Endometrium (tissue), 2 donors: ENCODE measurements around the gene SLC12A8.

Experiments
- FAIRE-seq: peaks from 2 replicates; lab custom pipeline; 2012; peaks lifted over from hg19 to GRCh38; lab: Jason Lieb, UNC
- donor health status: control.
- donor health status: control.

SLC12A8 gene

DNA sequence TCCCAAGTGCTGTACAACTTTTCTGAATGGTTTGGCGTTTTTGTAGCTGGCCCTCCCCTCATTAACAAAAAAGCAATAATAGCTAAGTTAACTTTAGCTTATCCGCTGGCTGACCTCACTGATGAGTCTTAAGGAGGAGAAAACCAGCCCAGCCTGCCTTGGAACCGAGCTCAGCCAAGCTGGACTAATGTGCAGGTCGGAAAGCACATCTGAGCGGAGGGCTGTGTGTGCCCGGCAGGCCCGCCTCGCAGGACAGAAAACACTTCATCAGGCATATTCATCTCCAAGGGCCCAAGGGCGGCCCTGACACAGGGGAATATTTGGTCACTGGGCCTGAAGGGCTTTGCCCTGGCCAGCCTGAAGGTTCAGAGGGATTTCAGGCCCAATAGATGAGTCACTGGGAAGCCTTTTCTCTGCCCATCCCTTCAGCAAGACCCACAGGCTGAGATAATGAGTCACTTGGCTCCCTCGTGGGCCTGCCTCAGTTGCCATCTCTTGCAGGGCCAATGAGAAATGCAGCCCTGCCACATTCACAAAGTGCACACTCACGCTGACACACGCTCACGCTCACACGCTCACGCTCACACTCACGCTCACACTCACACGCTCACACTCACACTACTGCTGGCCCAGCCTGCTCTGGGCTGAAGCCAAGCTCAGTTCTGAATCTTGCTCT lies 75.1 kb downstream of the SLC12A8 start:
- no peak for FAIRE-seq

DNA sequence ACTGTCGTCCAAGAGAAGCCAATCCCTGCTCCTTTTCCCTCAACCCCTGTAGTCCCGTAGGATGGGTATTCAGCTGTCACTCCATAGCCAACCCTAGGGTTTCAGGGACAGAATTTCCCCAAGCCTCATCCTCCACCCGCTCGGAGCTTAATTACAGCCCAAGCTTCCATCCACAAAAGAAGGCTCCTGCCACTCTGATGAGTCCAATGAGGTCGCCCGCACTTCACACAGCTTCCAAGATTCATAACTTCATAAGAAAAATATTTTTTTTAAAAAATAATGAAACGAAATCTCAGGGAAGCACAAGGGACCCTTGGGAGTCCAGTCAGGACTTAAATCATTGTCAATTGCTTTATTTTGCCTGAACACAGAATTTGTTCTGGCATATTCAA lies 75.6 kb downstream of the SLC12A8 start:
- FAIRE-seq = no peak

DNA sequence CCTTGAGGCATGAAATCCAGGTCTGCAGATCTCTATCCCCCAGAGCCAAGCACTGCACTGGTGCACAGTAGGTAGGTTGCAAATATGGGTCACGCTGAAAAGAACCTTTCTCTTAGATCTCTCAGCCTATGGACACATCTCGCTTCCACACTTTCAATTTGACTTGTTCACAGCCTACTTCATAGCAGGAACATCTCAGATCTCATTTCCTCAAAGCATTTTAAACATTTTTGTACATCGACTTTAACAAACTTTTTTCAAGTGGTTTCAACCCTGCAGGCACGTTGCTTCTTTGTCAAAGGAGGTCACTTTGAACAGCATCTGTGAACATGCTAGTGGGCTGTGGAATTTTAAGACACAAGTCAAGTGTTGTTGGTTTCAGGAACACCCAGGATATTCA lies 76.0 kb downstream of the SLC12A8 start:
- no peak for FAIRE-seq

DNA sequence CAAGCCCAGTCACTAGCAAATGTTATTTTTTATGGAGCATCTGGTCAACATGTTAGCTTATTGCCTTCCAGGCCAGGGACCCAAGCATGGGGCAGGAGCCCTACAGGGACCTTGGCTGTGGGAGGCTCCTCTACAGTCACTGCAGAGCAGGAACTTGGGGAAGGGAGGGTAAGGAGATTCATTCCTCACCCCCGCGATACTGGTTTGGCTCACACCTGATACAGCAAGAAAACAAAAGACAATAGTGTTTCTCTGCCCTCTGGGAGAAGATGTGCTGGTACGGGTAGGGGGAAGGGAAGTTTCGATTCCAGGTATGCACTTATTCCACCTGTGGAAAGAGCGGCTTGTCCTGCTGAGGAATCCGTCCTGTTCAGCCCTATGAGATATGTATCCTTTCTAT lies 77.6 kb downstream of the SLC12A8 start:
- FAIRE-seq = no peak

DNA sequence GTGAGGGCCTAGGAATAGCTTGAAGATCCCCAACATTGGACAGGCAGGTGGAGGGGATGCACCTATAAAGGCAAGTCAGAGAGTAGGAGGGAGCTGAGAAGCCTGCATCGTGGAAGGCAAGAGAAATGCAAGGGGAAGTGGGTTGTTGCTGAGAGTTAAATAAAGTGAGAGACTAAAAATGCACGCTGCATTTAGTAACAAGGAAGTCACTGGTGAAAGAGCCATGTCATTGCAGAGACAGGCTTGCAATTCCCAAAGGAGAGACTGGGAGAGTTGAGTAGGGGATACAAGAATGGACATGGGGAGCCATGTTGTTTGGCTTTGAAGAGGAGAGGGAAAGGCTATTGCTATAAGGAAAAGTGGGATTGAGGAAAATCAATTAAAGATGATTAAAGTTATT lies 79.7 kb downstream of the SLC12A8 start:
- no peak for FAIRE-seq

DNA sequence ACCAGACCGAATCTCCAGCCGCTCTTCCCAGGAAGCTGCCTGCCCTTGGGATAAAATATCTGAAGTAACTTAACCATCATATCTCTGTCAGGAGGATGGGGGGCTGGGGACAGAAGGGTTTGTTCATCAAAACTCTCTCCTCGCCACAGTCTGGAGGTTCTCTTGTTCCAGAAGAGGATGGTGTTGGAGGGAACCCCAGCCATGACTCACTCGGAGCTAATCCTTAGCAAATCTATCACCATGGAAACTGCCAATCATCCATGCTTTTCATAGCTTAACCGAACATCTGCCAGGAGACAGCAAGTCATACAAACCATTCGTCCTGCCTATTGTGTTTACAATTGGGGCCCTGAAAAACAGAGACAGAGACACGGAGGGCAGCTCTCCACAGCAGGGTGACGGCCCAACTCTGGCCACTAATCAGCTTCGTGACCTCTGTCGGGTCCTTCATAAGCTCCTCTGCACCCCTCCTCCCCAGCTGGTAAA lies 83.0 kb downstream of the SLC12A8 start:
- FAIRE-seq = no peak

DNA sequence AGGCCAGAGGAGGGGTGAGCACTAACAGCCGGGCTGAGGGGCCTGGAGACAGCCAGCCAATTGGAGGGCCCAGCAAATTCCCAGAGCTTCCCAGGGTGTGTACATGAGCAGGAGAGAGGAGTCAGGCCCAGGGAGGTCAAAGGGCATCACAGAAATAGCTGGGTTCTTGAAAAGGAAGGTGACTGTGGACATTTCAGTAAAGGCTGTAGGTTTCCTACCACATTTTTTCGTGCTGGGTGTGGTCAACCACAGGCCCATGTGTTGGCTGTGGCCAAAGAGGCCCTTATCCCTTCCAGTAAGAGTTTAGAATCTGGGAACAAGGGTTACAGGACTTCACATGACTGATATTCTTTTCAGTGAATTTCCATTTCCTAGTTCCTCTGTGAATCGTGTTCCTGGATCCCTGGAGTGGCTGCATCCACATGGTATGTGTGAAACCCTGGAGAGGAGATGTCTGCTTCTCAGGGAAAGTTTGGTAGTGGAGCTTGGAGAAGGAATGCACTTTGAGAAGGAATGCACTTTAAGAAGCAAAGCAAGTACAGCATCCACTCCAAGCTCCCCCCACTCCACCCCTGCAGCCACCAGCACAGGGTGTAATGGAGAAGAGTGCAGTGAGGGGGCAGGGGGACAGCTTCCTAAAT lies 83.6 kb downstream of the SLC12A8 start:
- no peak for FAIRE-seq

DNA sequence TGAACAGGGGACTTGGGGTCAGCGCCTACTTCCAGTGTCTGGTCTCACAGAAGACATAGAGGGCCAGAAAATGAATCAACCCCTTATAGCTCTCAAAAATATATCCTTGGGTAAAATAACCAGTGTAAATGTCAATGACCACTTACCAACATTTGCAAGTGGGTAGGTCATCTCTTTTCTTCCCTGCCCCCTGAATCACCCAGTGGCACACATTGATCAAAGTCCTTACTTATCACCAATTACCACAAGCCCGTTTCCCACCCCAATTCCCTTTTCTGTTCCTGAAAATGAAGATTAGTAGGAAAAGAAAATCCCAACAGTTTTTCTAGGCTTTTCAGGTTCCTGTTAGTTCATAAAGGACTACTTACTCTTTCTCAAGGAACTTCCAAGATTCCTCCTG lies 86.2 kb downstream of the SLC12A8 start:
- FAIRE-seq = no peak

DNA sequence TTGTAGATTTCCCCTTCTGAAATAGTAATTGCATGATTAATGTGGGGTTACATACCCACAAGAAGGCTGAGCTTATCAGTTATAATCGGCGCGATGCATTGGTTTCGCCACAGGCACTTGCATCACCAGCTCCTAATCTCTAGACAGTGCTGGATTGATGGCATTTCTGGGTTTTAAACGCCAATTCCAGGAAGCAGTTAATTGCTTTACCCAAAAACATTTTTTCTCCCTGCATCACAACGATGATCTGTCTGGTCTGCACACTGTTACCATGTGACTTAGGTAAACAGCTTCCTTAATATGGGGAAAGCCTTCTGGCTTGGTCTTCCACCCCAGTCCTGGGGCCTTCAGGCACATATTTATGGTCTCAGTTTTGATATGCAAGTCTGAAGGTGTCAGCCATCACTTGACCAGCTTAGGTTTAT lies 86.7 kb downstream of the SLC12A8 start:
- no peak for FAIRE-seq

DNA sequence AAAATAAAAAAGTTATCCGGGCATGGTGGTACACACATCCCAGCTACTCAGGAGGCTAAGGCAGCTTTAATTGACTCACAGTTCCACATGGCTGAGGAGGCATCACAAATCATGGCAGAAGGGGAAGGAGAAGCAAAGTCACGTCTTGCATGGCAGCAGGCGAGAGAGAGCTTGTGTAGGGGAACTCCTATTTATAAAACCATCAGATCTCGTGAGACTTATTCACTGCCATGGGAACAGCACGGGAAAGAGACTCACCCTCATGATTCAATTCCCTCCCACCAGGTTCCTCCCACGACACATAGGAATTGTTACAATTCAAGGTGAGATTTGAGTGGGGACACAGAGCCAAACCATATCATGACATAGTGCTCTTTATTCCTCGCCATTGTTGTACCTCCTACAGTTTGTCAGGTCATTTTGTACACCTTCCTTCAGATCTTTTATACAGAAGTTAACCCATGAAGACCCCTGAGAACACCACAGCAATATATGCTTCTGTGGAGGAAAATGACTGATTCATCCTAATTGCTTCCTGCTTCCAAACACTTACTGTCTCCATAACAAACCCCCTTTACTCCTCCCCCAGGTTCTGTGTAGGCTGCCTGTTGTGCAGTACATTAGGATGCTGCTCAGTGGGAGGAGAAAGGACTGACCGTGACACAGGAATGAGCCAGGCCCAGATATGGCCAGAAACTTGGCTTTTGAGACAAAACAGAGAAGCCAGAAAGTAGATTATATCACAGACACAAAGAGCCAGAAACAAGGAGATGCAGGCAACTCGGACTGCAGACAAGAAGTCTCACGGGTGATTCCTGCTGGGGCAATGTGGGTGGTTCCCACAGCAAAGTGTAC lies 88.9 kb downstream of the SLC12A8 start:
- peak; percentile 37 for FAIRE-seq

DNA sequence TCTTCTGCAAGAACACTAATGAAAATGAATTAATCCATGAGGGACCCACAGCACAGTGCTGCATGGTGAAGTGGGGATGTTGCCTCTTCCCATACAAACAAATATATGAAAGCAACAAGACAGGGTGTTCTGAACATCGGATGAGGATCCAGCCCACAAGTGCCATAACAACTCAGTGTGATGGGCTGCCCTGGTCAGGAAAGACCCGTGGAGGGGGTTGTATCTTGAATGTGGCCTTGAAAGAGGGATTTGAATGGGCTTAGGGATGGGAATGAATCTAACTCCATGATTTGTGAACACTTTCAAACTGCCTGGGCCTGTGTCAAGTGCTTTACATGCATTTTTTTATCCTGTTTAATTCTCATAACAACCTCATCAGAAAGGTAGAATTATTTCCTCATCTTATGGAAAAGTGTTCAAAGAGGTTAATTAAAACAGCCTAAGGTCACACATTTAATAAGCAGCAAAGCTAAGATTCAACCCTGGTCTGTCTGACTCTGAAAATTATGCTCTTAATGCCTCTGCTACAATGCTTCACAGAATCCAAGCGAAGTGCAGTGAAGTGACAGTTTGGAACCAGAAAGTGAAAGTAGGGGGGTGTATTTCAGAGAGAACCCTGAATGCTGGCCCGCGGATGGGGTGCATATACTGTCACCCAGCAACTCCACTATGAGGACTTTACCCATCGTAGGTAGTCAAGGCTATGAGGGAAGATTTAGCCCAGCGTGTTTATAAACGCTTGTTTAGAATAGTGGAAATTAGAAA lies 91.1 kb downstream of the SLC12A8 start:
- no peak for FAIRE-seq

DNA sequence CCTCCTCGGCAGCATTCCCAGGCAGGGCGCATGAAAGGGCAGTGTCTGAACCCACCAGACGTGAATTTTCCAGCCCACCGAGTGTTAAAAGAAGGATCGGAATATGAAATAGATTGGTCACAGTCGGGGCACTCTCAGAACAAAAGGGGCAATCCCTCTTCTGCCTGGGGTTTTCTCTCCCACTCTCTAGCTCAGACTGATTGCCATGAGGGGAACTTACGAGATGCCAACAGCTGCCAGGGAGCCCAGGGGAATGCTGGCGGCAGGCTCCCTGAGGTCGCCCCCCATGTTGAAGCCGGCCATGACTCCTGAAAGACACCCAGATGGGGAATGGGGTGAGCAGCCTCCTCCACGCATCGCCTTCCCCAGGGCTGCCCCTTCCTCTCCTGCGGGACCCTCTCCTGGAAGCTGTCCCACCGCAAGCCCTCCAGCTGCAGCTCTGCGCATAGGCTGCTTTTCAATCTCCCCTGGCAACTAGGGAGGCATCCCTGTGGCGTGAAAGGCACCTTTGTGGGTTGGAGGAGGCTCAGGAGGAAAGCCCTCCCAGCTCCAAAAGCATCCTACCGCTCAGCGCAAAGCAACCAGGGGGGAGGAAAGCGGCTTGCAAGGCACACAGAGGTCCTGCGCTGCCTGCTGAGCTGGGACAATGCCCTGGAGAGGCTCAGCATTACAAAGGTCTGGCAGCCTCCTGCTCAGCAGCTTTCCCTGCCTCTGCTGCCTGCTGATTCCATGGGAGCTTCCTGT lies 92.0 kb downstream of the SLC12A8 start:
- FAIRE-seq = no peak

DNA sequence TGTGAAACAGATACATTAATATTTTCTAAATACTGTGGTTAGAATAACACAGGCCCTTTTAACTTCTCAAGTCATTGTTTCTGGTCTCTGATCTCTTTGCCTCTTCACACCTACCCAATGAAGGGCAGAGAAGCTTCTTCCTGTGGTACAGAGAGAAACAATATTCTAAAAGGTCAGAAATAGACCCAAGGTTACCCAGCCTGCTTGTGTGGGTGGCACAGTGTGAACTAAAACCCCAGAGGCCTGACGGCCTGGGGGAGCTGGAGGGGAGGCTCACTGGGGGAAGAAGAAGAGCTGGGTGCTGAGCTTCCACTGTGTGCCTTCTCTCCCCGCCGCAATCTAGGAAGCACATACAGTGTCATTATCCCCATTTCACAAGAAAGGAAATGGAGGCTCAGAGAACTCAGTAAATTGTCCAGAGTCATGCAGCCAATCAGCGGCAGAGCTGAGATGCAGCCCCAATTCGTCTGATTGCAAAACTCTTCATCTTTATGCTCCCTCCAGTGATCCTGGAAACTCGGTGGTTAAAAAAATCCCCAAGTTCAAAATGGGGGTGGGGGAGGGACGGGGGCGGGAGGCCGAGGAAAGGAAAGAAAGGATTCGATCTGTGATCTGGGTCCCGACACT lies 92.7 kb downstream of the SLC12A8 start:
- FAIRE-seq = no peak

DNA sequence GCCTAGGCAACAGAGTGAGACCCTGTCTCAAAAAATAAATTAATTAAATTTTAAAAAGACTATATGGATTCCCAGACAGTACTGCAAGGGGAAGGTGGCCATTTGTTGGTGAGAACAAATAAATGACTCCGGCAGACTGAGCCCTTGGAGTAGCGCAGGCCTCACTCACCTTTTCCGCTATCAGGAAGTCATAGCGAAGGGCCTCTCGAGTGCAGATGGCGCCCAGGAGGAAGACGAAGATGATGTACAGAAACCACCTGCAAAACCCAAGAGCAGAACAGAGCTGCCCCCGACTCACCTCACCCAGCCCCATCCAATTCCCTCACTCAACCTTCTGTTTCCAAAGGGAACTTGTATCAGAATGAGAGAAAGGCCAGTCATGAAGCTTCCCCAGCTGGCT lies 93.9 kb downstream of the SLC12A8 start:
- no peak for FAIRE-seq

DNA sequence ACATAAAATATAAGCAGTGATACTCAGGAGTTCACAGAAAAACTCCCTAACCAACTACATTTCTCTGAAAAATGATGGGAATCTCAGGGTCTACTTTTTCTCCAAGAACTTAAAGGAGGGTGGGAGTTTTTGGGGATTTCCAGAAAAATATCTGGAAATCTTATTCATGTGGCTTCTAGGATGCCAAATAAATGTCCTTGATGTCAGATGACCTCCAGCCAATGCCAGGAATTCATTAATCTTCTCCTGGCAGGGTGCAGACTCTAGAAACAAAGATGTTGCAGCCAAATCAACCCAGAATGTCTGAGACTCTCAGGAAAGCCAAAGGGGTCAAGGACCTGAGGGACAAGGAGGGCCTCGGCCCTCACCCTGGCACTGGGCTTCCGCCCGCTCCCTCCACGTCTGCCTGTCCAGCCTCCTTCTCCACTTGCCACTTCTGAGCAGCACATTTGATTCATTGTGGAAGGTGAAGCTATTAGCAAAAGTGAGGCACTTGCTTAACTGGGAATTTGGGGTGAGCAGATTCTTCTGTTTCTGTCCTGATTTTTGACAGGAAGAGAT lies 94.8 kb downstream of the SLC12A8 start:
- FAIRE-seq = no peak

DNA sequence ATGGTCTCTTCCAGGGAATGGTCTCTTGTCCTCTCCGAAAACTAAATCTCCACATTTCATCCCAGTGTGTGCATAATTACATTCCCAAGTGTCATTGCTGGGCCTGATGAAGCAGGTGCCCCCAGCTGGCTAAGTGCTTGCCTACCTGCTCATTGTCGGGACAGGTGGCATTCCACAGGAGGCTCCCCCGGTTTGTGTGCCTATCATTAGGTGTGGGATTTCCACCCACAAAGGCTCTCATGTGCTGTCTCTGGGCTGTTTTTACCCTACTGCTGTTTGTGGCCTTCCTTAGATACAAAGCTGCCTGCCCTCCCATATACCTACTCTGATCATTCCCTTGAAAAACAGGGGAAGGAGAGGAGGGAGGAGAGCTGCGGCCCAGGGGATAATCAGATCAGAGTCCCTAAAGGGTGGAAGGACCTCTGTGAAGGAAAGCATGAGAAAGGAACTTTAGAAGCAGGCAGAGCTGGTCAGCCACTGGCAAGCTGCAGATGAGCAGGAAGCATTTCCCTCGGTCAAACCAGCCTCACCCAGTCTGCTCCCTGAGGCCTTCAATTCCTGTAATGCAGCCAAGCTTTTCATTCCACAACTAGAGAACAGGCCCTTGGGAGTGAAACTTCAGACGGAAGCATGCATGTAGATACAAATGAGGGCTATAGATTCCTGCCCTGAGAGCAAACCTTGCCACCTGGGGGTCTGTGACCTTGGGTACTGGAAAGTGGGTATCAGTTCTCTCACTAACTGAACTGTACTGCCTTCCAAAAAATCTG lies 96.1 kb downstream of the SLC12A8 start:
- FAIRE-seq = no peak

DNA sequence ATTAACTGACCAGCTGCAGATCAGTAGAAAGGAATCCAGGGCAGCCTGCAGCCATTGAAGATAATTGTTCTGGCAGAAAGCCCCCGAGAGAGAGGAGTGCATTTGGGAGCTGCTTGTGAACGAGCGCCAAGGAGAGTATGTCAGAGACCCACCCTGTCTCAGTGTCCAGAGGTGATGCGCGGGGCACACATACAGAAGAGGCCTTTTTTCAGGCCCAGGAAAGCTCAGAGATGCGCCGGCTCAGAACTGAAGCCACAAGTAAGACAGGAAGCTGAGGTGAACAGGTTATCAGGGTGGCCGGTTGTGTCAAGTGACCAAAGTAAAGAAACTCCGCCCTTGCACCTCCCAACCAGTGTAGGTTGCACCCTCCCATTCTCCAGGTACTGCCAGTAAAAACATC lies 96.9 kb downstream of the SLC12A8 start:
- FAIRE-seq = no peak

DNA sequence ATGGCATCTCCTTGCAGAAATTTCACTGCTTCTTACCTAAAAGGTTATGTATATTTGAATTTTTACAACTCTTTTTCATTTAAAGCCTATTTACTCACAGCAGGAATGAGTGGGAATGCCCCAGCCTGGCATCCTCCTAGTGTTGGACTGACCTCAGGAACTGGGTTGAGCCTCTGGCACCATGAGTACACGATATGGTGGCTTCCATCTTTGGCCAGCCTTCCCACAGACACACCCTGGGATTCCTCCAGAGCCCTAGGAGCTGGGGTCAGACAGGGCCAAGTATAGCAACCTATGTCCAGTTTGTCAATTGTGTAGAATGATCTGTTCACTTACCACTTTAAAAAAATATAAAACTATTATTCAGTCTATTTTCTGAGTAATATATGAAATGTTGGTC lies 99.6 kb downstream of the SLC12A8 start:
- FAIRE-seq = no peak

DNA sequence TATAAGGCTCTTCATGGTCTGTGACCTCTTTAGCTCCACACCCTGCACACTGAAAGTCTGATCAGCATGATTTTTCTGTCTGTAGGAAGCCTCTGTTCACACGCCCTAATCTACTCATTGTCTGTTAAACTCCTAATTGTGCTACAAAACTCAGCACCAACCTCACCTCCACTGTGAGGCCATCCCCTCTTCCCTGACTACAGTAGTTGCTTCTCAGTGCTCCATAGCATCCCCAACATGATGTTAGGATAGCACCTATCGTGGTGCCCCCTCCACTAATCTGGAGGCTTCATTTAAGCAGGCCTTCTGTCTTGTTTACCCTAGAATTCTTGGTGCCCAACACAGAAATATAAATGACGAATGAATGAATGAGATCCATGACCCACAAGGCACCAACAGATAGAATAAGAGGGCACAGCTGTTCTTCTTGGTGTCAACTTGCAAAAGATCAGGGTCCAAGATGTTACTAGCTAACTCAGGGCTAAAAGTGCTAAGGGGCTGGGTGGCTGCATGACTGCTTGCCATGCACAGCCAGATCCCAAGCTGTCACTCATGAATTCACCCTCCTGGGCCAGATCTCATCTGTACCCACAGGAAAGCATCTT lies 101.6 kb downstream of the SLC12A8 start:
- no peak for FAIRE-seq
